ENCODE data around the gene LKAAEAR1.

The LKAAEAR1 gene

DNA sequence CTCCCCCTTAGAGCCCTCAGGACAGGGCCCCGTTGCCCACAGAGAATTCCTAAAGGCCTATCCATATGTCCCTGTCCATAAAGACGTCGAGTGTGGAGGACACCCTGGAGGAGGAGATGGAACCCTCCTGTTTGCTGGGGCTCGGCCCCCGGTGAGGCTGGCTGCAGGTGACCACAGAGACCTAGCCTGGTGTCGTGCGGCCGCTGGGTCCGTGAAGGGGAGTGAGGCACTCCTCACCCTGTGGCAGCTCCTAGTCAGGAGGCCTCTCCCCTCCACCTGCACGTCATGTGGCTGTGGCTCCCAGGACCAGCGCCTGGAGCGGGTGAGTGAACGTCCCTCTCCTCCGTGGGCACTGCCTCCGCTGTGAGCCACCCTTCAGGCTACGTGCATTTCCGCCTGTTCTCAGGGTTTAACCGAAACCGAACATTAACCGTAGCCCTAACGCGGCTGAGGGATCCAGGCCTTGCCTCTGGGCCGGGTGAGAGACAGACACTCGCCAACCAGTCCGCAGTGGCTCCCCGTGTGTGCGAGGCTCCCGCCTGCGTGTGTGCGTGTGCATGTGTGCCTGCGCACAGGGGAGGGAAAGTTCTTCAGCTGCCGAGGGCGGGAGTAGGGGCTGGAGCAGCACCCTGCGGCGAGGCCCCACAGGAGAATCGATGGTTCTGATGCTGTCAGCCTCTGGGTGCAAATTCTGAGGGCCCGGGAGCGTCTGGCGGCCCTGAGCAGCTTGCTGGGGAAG, 27.1 kb downstream of the LKAAEAR1 start:
- H3K27ac ChIP-seq, result no peak overlapping the region
- TF ChIP-seq CTCF (IDR thresholded peaks at IDR 0.05), result no peak

GRCh38 chr20:64056639-64056888, 27.6 kb downstream of the LKAAEAR1 start:
- no peak for TF ChIP-seq CTCF (IDR thresholded peaks at IDR 0.05)
- no peak for TF ChIP-seq ZFX (IDR thresholded peaks at IDR 0.05; ENCODE audit: borderline replicate concordance)
- H3K27ac ChIP-seq, result no peak overlapping the region

DNA sequence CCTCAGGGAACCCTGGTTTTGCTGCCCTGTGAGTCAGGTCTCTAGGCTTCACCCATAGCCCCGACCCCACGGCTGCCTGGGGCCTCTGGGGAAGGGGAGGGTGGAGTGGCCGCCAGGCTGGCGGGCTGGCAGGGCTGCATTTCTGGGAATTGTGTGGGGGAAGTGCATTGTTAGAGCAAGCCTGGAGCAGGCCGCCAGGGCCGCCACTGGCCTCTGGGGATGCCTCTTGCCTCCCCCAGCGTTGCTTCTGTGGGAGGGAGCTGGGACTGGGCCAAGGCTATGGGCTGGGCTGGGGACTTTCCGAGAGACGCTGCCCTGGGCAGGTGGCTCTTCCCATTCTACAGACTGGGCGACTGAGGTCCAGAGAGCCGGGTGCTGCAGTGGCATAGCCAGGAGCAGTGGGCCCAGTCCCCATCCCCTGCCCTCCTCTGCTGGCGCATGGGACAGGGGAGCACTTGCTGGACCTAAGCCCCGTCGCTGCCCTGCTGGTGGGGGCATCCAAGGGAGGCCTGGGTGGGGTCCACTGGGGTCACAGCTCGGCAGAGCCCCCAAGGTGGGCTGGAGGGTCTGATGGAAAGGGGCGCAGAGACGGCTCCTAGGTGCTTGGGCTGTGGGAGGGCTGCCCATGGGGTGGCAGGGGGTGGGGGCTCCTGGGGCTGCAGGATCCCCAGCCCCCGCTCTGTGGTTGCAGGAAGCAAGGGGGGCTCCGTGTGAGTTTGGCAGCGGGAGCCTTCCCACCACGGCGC, 28.1 kb downstream of the LKAAEAR1 start:
- no peak for TF ChIP-seq CTCF (IDR thresholded peaks at IDR 0.05)
- no peak for TF ChIP-seq ZFX (IDR thresholded peaks at IDR 0.05; ENCODE audit: borderline replicate concordance)
- H3K27ac ChIP-seq, result no peak overlapping the region

- TF ChIP-seq ZFX (IDR thresholded peaks at IDR 0.05; ENCODE audit: borderline replicate concordance) (no peak), CTCF (IDR thresholded peaks at IDR 0.05) (no peak)
- no peak overlapping the region for H3K27ac ChIP-seq
Measured at GRCh38 chr20:64055396-64055892, 28.8 kb downstream of the LKAAEAR1 start.

GRCh38 chr20:64053841-64054661, 30.1 kb downstream of the LKAAEAR1 start:
- TF ChIP-seq ZFX (IDR thresholded peaks at IDR 0.05; ENCODE audit: borderline replicate concordance) (no peak), CTCF (IDR thresholded peaks at IDR 0.05) (peak; percentile 31)
- no peak overlapping the region for H3K27ac ChIP-seq

DNA sequence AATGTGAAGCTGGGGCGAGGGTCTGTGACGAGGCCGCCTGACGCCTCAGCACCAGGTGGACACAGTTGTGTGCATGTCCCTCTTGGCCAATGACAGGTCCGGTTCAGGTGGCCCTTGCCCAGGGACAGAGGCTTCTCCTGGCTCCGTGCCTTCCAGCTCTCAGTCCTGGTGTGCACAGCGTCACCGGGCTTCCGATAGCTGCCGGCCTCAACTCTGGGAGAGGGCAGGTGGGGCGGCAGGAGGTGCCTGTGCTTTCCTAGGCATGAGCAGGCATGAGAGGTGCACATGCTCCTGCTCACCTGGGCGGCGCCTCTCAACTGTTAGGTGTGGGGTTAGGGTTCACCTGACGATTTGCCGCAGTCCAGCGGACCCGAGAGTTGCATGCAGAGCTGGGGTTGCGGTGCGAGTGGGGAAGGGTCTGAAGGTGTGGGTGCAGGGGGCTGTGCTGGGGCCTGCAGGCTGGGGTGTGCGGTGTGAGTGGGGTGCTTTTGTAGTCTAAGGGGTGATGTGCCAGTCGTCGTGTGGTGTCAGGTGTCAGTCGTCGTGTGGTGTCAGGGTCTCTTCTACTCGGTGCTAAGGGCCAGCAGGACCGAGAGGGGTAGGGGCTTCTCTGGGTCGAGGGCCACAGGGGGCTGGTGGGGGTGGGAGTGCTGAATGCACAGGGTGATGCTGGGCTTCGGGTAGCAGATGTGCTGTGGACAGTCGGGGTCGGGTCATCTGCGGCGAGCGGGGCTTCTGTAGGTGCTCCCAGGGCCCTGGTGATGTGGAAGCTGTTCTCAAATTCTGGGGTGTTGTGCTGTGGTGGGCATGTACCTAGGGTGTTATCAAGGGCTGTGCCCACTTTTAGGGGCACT, 31.0 kb downstream of the LKAAEAR1 start:
- no peak for TF ChIP-seq ZFX (IDR thresholded peaks at IDR 0.05; ENCODE audit: borderline replicate concordance)
- no peak for TF ChIP-seq CTCF (IDR thresholded peaks at IDR 0.05)
- H3K27ac ChIP-seq, result no peak overlapping the region
